Epithelial cell of proximal tubule (primary cell): Measurements from ENCODE around the gene C3orf85. TPM values are rescaled to one million over a fixed set of nuclear protein-coding genes. Genes with fewer than 3 reads are reported as not detected.

Experiments
- DNase-seq: peaks from one replicate; pipeline ENCODE4 v3.0.0-alpha.2; 2011; ENCODE audit warnings: low read depth
- H3K4me3 ChIP-seq: 2 replicates; pipeline ENCODE4 v1.5.1; 2011; ENCODE audit warnings: low read depth, mild to moderate bottlenecking, low read length
- CTCF ChIP-seq: conservative IDR thresholded peaks from 2 replicates; pipeline ENCODE4 v1.5.1; 2012; ENCODE audit warnings: low read depth, mild to moderate bottlenecking, low read length
- total RNA-seq: library from RNA; depleted of rRNA; stranded (reverse); fragments of >200 nt; gene quantifications from 2 replicates; pipeline ENCODE4 v1.2.3, GENCODE V29; 2015

Gene C3orf85
- total RNA-seq, 1 donor from 2014 or later: not detected

- DNase-seq: no peak
- TF ChIP-seq CTCF: no peak
- no peak overlapping the region for H3K4me3 ChIP-seq
Observed at GRCh38 chr3:109187390-109187789, 50.9 kb downstream of the C3orf85 start.

DNA sequence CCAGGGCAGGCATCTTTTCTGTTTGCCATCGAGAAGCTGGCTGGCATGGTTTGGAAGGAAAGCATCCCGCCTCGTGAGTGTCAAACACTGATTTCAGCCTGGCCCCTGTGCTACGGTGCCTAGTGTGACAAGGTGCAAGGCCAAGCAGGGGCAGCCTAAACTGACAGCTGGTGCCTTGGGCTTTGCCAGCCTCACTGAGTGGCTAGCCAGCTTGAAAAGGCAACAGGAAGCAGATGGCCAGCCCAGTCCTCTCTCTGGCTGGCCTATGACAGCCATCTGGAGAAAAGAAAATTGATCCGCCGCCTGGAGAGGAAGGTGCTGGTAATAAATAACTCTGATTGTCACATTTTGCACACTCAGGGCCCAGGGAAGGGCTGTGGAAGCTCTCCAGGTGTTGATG lies 52.2 kb downstream of the C3orf85 start:
- no peak for DNase-seq
- TF ChIP-seq CTCF: no peak
- H3K4me3 ChIP-seq: no peak overlapping the region

- H3K4me3 ChIP-seq: no peak overlapping the region
- DNase-seq: no peak
- no peak for TF ChIP-seq CTCF
Observed at GRCh38 chr3:109191421-109191820, 54.9 kb downstream of the C3orf85 start.

DNA sequence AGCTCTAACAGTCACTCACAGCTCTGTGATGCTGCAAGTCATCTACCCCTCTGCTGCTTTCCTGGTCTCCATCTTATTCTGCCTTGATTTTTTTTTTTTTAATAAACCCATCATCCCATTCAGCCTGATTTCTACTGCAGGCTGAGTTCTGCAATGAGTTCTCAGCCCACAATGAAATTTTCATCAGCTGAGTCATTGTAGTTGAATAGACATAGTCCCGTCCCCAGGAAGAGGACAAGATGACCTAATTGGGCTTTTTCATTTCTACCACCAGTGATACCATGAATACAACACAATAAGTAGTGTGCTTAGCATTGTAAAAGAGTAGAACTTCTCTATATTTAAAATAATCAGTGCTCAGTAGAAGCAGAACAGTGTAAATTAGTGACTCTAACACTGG lies 59.3 kb downstream of the C3orf85 start:
- DNase-seq: peak; percentile 52
- TF ChIP-seq CTCF: no peak
- H3K4me3 ChIP-seq: no peak overlapping the region

Other genes with a start within 250 kb of the C3orf85 start
- 0.23 and 0.58 TPM in 2 replicates for gene GUCA1C, start 182.8 kb upstream of the C3orf85 start, total RNA-seq
- gene MORC1, start 18.6 kb upstream of the C3orf85 start, total RNA-seq: not detected in 2 replicates
- not detected in 2 replicates for gene DPPA2, start 179.8 kb downstream of the C3orf85 start, total RNA-seq
- gene DPPA4, start 200.8 kb downstream of the C3orf85 start, total RNA-seq: not detected in 2 replicates